Measurements from ENCODE around the gene NLRP9.

NLRP9 gene

DNA sequence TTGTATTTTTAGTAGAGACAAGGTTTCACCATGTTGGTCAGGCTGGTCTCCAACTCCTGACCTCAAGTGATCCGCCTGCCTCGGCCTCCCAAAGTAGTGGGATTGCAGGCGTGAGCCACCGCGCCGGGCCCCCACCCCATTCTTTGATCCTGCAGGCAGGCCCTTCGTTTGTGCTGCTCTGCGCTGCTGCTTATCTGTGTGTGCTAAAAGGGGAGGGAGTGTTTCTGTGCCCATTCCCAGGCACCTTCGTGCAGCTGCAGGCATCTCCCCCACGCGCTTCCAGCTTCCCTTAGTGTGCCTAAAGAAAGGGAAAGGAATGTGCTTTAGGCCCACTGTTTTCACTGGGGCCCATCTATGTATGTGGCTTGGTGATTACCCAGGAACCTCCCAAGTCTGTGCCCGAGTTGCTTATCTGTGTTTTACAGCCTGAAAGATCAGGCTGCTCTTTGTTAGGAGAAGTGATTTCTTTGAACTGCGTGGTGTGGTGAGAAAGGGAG lies 36.0 kb downstream of the NLRP9 start:
- no peak for DNase-seq

DNA sequence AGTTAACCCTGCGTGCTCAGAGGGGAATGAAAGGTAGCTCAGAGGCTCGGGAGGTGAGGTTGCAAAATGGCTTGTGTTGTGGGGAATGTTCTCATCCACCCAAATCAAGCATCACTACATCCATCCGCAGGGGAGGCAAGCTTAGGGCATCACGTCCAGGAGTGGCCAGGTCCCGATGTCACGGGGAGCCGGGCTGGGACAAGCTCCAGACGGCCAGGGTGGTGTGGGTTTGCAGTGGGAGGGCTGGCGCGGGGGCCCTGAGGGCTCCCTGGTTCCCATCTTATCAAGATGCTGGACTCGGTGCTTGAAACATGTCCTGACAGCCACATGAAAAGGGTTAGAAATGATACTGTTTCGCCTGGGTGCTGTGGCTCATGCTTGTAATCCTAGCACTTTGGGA lies 37.4 kb downstream of the NLRP9 start:
- DNase-seq: no peak

DNA sequence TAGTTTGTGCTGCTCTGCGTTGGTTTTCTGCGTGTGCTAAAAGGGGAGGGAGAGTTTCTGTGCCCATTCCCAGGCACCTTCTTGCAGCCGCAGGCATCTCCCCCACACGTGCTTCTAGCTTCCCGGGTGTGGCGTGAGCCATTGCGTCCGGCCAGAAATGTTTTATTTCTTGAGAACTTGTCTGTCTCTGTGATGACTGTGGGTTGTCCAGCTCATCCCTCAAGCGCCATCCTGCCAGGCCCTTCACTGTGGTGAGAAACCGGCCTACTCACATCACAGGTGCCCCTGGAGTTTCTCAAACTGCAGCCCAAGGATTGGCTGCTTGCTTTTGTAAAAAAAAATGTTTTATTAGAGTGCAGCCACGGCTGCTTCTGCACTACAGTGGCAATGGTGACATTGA lies 39.0 kb downstream of the NLRP9 start:
- no peak for DNase-seq

DNA sequence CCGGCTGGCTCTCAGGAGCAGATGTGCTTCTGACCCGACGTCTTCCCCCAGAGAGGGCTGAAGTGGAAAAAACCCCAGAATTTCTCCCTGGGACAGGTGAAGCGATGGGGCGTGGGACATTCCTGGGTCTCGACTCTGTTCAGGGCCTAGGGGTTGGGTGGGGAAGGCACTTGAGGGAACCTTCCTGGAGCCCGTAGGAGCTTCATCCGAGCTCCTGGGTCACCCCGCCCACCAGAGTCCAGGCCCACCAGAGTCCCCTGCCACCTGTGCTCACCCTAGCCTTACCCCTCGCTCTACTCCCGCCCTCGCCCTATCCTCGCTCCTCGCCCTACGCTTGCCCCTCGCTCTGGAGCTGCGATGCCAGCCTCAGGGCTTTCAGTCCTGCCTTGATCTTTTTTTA lies 39.9 kb downstream of the NLRP9 start:
- DNase-seq: no peak

DNA sequence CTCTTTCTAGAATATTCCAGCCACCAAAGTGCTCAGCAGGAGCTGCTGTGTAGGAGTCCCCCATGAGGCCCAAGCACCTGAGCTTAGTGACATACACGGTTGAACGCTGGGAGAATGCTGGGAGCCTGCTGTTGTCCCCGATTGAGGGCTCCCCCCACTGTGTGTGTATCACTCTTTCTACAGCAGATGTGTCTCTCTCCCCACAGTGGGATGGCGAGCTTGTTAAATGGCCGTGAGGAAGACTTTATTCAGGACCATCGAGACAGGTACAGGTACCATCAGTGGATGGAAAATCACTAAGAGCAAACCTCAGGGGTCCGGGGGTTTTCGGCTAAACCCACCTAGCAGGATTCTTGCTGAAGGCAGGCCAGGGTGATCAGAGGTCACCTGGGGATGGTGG lies 40.5 kb downstream of the NLRP9 start:
- no peak for DNase-seq

DNA sequence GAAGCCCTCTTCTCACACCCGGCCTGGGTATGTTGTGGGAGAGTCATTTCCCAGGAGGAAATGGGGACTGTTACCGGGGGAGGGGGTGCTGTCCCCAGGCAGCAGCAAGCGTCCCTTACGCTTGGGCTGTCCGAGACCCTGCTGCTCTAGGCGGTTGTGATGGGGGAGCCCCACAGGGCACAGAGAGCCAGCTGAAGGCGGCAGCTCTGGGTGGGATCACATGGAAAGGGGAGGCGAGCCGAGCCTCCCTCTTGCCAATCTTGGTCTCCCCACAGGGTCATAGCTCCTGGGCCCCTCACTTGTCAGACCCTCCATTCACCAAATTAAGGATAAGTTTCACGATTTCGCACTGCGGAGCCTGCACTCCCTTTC lies 41.1 kb downstream of the NLRP9 start:
- no peak for DNase-seq

GRCh38 chr19:55696301-55697068 lies 41.7 kb downstream of the NLRP9 start:
- DNase-seq: no peak

DNA sequence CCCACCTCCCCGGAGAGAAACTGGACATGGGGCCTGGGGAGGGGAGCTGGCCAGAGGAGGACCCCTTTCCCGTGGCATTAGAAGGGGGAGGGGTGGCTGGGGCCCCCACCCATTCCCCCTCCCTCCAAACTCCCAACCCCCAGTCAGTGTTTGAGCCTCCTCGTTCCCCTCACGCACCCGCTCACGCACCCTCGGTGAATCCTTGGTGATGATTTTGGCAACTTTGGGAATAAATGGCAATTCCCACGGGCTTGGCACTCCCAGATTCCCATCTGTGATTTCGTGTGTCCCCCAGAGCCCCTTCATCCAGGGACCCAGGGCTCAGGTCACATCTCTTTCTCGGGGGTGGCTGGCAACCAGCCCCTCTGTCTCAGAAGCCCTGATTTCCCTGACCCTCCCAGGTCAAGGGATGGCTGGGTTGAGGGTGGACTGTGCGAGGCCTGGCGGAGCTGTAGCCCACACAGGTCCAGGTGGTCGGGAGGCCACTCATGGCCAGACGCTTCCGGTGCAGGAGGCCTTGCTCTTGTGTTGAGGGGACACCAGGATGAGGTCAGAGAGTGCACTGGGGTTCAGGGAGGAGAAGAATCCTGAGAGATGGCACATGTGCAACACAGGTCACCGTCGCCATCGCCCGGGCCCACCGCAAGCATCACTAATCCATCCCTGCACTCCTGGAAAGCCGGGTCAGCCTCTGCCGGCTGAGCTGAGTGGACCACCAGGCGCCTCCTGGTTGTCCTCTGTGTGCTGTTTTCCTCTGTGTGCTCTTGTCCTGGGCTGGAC lies 42.5 kb downstream of the NLRP9 start:
- no peak for DNase-seq

DNA sequence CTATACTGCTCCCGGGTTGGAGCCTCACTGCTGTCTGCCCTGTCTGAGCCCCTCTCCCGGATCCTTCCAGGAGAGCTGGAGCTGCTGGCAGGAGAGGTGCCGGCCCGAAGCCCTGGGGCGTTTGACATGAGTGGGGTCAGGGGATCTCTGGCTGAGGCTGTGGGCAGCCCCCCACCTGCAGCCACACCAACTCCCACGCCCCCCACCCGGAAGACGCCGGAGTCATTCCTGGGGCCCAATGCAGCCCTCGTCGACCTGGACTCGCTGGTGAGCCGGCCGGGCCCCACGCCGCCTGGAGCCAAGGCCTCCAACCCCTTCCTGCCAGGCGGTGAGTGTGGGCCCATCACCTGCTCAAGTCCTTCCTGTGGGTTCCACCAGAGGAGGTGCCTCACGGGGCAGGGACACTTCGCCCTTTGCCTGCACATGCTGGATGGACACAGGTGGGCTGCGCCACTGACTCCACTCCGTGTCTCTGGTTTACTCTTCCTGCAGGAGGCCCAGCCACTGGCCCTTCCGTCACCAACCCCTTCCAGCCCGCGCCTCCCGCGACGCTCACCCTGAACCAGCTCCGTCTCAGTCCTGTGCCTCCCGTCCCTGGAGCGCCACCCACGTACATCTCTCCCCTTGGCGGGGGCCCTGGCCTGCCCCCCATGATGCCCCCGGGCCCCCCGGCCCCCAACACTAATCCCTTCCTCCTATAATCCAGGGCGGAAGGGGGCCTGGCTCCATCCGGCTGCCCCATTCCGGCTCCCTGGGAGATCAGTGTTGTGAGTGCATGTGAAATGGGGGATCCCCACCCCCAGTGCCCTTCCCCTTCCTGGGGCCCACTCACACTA lies 43.3 kb downstream of the NLRP9 start:
- no peak for DNase-seq

DNA sequence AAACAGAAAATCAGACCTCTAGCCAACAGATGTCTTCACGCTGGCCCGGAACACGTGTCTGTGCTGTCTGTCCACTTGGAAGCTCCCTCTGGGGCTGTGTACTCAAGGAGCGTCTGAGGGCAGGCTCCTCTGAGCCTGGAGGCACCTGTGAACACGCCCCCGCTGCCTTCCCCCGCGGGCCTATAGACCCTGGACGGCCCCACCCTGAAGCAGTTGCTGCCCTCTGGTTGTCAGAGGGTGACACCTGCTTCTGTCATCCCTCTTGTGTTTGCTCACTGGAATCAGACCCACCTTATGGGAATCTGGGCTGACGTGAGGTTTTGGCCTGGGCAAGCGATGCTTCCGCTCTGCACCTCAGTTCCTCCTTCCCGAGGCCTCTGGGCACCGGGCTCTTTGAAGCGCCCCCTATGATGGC lies 44.0 kb downstream of the NLRP9 start:
- no peak for DNase-seq

- no peak for DNase-seq
Observed at GRCh38 chr19:55693336-55693974, 44.7 kb downstream of the NLRP9 start.

DNA sequence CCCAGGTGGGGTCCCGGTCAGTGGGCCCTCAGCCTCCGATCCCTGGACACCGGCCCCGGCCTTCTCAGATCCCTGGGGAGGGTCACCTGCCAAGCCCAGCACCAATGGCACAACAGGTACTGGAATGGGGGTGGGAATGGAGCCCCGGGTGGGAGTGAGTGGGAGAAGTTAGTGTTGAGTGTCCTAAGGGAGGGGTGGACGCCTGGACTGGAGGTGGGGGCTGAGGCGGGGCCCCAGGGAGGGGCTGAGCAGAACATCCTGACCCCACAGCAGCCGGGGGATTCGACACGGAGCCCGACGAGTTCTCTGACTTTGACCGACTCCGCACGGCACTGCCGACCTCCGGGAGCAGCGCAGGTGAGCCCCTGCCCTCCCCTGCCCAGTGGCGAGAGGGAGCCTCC lies 45.5 kb downstream of the NLRP9 start:
- no peak for DNase-seq

DNA sequence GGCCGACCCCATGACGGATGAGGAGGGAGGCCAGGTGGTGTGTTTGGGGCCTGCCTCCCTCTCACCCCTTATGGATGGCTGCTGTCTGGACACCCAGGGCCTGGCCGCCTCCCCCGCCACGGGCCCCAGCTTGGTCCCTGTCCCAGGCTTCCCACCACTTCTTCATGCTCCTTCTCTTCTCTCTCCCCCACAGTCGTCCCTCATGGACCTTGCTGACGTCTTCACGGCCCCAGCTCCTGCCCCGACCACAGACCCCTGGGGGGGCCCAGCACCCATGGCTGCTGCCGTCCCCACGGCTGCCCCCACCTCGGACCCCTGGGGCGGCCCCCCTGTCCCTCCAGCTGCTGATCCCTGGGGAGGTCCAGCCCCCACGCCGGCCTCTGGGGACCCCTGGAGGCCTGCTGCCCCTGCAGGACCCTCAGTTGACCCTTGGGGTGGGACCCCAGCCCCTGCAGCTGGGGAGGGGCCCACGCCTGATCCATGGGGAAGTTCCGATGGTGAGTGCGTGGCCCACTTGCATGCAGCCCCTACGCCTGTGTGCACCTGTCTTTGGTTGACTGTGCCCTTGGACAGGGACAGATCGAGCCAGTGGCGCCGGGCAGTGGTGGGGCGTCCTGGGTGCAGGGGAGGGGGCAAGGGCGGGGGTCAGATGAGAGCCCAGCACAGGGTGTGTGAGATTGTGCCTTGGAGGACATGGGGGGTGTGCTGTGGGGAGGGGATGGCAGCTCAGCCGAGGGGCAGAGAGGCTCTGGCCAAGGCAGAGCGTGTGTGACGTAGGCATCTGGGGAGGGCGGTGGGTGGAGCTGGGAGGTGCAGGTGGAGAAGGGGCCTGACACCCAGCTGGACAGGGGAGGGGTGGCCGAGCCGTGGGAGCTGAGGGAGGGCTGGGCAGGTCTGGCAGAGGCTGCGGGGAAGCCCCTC lies 46.4 kb downstream of the NLRP9 start:
- no peak for DNase-seq

DNA sequence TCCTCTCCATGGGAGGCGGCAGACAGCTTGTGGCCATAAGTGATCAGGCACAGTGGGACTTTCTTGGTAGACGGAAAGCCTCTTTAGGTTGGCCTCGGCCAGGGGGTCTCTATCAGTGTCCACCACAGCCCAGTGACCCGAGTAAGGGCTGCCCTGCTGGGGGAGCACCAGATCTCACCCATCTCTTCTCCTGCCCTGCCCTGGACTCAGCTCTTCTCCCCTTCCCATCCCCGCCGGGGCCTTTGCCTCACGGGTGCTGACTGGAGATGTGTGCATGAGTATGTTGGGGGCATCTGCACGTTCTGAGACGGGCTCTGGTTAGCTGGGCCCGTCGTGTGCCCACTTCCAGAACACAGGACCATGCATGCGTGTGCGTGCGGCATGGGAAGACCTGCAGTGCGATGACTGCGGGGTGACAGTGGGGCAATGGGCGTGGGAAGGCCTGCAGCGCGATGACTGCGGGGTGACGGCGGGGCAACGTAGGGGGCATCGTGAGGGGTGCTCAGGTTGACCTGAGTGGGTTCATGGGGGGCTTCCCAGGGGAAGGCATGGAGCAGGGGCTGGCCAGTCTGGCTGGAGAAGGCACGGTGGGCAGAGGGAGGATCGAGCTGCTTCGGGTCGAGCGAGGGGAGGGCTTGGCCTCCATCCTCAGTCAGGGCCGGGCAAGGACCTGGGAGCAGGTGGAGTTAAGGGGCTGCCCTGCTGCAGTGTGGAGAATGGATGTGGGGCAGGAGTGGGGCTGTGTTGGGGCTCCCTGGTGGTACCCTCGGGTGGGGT lies 47.2 kb downstream of the NLRP9 start:
- no peak for DNase-seq

DNA sequence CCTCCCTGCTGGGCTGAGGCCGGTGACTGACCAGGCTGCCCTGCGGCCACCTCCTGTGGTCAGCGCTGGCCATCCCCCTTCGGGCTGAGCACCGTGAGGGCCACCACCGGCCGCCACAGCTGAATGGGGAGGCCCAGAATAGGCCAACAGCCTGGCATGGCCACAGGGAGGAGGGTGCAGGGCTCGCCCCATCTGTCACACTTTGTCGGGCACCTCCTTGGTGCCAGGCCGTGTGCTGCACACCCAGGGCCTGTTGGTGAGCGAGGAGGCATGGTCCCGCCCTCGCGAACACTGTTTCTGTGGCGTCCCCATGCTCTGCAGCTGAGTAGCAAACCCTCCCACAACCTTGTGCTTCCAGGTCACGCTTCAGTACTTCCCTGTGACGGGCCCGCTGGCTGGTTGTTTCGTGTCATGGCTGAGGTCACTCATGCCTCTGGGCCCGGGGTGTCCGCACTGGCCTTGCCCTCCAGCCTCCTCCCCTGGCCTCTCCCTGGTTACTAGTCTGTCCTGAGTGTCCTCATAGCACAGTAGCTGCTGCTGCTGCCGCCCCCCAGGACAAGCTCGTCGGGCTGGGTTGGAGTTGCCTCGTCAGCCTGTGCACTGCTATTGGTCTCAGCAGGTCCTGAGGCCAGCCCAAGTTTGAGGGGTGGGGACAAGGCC lies 48.0 kb downstream of the NLRP9 start:
- DNase-seq: no peak

DNA sequence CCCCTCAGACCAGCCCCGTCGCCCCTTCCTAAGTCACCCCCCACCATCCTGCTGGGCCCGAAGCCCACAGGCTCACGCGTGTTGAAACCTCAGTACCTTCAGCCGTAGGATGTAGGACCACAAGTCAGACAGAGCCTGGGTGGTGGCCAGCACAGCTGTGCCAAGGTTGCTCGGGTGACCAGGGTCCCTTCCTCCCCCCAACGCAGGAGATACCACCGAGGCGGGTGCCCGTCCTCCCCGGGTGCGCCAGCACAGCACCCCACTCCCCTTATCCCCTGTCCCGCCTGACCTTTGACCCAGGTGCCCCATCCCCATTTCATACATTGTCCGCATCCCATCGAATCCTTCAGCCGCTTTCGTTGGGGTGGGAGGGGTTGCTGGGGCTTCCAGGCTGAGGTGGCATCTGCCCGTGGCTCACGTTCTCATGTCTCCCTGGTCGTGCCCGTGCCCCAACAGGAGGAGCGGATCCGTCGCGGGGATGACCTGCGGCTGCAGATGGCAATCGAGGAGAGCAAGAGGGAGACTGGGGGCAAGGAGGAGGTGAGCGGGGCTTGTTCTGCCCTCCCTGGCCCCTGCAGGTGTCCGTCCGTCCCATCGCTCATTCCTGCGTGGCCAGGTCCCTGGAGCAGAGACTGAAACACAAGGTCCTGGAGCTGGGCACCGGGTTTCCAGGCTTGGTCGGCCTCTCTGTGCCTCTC lies 48.6 kb downstream of the NLRP9 start:
- DNase-seq: no peak

- no peak for DNase-seq
Observed at GRCh38 chr19:55688422-55689218, 49.6 kb downstream of the NLRP9 start.

GRCh38 chr19:55687281-55688201 lies 50.7 kb downstream of the NLRP9 start:
- DNase-seq: no peak

All from inflammatory macrophage treated with lipopolysaccharide for 1 hour (primary cell).